COLO668 (cell line): ENCODE measurements around the gene EML1.
A peak's percentile ranks its signal among the peaks of the same experiment; 100 is the strongest.
"Not testable (repeated sequence)": the region's sequence is repeated elsewhere in the genome, so short reads cannot be mapped to it uniquely, and the experiment has no call there.

Experiments
- DNase-seq: peaks from one replicate; lab custom pipeline; 2025; ENCODE audit not compliant: unreplicated experiment; lab: John Stamatoyannopoulos, UW

EML1 gene

DNA sequence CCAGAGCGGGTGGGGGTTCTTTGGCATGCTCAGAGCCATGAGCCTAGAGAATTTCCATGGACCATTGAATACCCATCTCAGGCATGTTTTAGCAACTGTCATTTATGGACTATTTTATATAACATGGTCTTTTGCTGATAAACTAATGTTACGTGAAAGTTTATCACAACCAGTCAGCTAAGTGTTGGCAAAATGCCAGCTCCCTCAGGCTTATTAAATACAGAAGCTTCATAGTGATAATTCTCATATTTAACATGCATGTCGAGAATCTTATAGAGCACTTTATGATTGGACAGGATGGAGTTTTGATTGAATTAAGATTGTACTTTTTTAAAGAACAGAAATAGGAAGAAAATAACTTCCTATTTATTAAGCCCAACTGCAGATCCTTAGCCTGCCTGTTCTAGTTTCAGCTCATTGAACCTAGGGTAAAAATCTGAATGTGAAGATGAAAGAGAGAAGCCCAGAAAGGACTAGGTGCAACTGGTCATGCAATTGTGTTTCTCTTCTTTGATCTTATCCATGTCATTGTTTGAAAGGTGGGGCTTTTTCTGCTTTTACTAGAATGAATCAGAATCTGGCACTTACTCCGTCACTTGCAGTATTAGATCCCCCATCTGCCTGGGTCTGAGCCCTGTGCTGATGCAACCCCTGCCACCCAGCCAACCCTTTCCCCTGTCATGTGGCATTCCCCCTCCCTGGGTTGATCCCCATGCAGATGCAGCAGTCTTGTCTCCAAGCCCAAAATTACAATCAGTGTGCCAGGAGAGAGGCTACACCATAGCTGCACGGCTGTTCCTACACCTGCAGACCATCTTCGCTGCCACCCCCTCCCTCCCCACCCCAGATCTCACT lies 137.4 kb downstream of the EML1 start:
- no peak for DNase-seq

DNA sequence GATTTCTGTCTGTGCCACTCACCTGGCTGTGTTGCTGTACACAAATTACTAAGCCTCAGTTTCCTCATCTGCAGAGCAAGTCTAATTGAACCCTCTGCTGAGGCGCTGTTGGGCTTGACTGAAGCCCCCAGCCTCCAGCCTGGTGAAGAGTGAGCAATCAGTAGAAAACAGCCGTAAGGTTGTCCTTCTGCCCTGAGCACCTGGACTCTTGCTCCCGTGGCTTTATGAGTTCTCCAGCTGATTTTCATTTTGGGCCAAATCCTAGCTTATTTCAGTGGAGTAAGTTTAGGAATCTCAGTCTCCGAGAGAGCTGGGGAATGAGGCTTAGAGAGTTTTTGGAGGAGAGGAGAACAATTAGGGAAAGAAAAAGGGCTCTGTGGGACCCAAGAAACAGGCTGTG lies 138.1 kb downstream of the EML1 start:
- no peak for DNase-seq

DNA sequence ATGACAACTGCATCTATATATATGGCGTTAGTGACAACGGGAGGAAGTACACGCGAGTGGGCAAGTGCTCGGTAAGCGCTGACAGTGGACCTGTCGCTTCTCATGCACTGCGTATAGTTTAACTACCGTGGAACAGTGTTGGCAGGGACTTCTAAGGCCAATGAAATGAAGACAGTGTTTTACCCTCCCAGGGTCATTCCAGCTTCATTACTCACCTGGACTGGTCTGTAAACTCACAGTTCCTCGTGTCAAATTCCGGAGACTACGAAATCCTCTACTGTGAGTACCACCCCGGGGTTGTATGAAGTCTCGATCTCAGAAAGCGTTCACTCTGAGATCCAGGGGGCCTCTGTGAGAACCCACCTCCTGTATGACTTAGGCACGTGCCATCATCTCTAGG lies 142.8 kb downstream of the EML1 start:
- DNase-seq: no peak

DNA sequence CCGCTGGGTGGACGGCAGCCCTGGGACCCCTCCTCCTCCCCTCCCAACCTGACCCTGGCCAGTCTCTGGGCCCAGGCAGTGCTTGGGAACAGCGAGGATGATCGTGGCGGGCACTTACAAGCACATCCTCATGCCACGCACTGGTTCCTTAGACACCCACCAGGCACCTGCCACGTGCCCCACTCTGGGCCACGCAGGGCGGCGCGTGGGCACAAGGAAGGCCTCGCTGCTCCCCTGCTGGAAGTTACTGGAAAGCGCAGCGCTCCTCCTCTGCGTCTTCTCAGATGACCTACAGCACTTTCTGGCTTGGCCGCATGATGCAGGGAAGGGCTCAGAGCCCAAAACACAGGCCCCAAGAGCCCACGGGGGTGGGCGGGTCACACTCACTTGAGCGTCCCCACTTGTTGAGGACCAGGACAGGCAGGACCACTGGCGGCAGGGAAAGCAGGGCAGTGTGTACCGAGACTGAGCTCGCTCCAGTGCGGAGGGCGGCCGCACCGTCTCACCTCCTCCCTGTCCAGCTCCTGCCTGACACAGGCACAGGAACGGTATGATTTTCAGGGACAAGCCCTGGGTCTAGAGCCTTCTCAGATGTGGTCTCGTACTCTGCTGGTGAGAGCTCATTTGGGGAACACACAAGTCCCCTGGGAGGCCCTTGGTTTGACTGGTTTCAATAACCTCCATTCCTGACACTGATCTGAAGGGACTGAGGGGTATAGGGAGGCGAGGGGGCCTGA lies 143.7 kb downstream of the EML1 start:
- no peak for DNase-seq

DNA sequence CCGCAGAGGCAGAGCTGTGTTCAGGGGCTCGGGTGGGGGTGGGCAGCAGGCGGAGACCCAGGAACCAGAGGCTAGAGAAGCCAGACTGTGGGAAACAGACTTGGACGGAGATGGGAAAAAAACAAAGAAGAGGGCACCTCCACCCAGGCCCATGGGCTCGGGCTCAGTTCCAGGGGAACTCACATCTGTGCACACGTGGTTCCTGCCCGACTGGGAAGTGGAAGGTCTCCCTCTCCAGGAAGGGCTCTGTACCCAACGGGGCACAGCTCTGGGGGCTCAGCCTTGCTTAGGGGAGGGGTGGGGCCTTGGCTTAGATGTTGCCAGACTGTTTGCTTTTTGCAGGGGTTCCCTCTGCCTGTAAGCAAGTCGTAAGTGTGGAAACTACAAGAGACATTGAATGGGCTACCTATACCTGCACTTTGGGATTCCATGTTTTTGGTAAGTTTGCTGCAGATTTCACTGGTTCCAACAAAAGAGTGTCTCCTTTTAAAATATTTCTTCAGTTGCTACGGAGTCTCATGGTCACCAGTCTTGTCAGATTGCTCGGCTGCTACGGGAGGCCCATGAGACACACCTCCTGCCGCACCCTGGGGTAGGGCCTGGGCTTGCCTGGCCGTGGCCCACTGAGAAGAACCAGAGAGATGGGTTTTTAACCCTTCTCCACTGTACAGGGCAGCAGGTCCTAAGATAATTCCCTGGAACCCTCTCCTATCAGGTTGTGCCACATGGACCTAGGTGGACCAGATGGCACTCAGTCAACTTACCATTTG lies 144.4 kb downstream of the EML1 start:
- no peak for DNase-seq

DNA sequence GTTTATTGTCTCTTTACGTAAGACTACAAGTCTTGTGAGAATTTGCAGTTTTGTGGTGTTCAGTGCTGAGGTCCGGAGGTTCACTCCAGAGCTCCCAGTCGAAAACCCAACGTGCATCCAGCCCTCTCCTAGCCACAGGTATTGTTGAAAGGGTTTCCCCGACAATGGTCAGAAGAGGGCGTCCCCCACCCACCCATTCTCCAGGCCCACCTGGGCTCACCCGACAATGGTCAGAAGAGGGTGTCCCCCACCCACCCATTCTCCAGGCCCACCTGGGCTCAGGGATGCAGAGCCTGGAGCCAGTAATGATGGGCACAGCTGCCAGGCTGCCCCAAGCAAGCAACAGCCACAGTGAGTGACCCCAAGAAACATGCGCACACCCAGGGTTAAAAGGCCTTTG lies 145.2 kb downstream of the EML1 start:
- DNase-seq: no peak

DNA sequence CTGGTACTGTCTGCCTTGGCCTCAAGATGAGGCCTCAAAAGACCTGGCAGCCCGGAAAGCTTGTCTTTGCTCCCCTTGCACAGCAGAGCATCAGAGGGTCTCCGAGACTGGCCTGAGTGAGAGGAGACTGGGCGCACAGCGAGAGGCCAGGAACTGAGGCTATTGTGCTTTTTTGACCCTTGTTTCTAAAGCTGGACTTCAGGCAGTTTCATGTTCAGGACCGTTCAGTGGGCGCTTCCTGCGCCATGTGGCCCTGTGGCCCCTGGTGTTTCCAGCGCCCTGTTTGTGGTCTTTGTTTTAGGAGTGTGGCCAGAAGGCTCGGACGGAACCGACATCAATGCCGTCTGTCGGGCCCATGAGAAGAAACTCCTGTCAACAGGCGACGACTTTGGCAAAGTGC lies 145.7 kb downstream of the EML1 start:
- DNase-seq: no peak

DNA sequence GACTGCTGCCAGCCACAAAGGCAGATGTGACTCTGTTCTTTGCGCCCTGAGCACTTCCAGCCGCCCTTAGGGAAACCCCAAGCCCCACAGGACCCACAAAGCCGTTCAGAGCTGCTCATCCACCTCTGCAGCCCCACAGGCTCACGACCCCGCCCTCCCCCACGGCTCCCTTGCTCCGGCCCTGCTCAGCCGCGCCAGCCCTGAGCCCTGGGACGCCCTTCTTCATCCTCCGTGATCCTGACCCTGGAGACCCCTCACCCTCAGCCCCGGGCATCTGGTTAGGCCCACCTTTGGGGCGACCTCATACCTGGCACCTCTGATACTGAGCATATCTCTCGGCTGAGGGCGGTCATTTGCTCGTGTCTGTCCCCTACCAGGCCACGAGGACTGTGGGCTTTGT lies 146.2 kb downstream of the EML1 start:
- no peak for DNase-seq

DNA sequence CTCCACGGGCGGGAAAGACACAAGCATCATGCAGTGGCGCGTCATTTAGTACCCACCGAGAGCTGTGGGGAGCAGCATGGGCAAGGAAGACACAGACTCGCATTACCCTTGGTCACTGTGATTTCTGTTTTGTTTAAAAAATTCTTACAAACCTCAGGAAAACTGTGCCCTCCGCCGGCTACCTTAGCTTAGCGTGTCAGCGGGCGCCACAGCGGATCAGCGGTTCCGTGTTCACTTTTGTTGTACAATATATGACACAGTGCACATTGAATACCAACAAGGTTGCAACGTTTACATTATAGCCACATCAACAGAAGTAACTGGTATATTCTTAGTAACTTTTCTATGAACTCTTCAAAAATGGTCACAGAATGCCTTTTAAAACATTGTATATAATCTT lies 146.9 kb downstream of the EML1 start:
- no peak for DNase-seq

DNA sequence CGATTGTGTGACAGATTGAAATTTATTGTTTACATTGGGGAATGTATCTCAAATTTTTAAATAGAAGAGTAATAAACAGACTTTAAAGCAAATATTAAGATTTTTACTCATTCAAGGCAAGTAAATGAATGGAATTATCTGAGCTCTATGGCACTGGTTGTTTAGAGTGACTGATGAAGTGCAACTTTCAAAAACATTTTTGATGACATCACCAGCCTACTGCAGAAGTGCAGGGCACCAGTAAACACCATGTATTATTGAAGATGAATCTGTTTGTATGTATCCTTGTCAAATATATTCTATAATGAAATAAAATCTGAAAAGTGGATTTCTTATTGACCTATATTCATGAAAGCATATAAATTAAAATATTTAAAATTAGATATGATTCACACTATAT lies 148.0 kb downstream of the EML1 start:
- no peak for DNase-seq

DNA sequence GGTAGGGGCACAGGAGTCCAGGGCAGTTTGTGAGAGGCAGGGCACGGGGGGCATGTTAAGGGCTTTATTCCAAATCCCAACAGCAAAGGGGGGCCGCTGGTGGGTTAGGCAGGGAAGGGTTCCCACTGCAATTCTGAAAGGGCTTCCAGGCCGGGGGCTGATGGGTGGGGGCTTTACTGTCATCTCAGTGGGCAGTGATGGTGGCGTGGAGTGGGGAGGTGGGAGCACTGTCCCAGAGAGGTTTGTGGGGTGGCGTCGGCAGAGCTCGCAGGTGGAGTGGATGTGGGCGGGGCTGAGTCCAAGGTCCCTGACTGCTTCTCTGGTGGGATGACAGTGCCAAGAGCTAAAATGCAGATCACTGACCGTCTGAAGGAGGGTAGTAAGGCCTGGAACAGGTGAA lies 150.4 kb downstream of the EML1 start:
- no peak for DNase-seq

DNA sequence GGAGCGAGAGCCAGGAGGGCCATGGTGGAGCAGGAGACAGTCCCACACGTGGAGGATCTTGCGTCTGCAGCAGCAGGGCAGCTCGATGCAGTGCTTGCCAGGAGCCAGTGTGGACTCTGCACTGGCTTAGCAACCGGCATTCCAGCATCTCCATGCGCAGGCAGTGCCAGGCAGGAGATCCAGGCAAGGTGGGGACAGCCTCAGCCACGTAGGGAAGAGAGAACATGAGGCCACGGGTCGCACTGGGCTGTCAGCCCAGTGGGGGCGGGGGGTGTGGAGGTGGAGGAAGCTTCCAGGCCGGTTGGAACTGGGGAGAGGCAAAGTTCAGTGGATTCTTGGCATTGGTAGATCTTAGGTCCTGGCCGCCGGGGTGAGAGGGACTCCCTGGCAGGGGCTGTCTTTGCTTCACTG lies 151.0 kb downstream of the EML1 start:
- no peak for DNase-seq

DNA sequence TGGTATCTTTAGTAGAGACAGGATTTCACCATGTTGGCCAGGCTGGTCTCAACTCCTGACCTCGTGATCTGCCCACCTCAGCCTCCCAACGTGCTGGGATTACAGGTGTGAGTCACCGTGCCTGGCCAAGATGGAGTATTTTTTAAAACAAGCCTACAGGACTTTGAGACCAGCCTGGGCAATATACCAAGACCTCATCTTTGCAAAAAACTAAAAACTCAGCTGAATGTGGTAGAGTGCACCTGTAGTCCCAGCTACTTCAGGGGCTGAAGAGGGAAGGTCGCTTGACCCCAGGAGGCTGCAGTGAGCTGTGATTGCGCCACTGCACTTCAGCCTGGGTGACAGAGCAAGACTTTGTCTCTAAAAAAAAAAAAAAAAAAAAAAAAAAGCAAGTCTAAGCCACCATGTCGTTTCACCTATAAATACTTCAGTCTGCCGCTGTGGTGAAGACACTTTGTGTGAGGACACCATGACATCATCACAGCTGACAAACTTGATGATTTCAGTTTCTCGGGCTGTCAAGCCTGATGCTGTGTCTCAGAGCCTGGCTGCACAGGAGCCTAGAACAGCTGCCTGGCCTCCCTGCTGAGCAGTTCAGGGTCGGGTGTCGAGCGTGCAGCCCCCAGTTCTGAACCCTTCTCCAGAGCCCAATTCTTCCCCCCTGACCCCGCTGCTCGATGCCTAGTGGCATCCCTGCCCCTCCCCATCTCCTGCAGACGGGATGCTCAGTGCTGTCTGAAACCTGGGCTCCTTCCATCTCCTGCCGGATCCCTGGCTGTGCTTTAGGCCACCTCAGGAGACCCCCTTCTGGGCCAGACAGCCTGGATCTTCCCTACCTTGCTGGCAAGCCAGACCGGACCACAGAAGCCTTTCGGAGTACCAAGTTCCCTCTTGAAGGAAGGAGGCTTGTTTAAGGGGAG lies 152.8 kb downstream of the EML1 start:
- no peak for DNase-seq

DNA sequence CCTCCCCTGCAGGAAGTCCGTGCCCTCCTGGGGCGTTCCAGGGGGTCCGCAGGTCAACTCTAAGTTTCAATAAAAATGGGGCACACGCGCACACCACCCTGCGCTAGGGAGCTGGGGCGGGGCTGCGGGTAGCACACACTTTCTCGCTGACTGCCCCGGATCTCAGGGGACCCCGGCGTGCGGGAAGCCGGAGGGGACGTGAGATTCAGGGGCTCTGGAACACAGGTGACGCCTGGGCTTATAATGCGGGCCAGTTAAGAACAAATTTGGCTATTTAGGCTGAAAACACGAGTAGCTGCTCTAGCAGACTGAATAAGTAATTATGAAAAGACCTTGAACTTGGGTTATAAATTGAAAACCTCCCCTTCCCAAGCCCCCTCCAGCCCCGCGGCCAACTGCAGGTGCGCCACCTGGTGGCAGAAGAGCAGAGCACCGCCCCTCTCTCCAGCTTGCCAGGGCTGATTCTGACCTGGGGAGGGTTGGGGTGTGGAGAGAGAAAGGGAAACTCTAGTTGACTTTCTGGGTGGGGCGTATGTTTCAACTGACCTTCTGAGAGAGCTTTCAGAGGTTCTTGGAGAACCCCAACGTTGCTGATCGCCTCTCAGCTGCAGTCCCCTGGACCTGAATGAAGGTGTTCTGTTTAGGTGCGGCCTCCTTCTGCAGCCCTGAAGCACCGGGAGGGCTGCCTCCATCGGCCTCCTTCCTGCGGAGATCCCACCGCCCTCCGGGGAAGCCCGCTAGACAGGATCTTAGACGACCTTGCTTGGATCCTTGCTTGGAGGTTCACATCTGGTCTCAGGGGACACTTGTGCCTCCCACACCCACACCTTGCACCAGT lies 153.7 kb downstream of the EML1 start:
- peak; percentile 25 for DNase-seq

DNA sequence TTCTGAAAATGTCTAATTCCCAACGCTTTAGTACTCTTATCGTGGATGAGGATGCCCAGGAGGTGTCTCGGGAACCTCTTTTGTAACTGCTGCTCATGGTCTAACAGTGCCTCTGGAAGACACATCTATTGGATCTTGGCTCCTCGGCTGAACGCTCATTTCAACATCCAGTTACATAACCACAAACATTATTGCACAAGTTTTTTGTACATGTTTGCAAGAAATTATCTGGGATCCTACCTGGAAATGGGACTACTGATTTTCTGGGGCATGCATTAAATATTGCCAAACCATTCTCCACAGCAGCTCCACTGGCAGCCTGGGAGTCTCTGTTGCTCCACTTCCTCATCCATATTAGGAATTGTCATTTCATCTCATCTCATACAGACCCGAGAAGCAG lies 154.5 kb downstream of the EML1 start:
- no peak for DNase-seq

DNA sequence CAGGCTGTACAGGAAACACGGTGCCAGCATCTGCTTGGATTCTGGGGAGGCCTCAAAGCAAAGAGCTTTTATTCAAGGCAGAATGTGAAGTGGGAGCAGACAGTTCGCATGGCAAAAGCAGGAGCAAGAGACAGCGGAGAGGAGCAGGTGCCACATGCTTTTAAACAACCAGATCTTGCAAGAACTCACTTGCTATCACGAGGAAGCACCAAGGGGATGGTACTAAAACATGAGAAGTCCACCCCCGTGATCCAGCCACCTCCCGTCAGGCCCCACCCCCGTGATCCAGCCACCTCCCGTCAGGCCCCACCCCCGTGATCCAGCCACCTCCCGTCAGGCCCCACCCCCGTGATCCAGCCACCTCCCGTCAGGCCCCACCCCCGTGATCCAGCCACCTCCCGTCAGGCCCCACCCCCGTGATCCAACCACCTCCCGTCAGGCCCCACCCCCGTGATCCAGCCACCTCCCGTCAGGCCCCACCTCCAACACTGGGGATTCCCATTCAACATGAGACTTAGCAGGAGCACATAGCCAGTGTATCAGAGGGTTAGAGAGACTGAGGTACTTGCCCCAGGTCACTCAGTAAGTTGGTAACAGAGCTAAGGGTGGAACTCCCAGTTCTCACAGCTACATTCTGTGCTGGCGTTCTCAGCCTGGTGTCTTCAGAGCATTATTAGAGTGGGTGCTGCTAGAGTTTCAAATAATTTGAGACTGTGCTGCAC lies 156.0 kb downstream of the EML1 start:
- DNase-seq: not testable (repeated sequence)

DNA sequence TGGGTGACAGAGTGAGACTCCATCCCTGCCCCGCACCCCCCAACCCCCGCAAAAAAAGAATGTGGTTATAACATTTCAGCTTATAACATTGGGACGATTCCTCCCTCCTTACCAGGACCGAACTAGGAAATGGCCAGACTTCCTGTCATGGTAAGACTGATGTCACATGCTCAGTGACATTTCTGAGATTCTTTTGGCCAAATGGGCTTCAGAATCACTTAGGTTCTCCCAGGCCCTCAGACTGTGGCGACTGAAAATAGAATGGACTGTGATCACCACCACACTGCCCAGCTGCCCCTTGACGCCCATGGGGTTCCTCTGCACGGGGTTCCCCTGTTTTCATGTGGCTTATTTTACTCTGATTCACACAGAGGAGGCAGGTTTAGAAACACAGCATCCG lies 157.0 kb downstream of the EML1 start:
- DNase-seq: no peak

DNA sequence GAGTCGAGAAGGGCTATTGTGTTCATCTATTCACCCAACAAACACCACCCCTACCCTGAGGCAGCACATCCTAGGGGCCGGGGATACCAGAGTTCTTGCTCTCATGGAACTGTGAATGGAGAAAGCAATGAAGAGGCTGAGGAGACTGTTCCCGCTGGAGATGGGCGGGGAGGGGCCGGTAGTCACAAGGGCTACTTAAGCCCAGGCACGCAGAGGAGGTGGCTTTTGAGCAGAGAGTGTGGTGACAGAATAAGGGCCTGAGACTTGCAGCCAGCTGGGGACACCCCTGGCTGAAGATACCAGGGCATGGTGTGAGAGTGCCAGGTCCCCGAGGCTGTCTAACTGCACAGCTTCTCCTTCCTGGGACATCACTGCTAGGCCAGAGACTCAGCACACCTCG lies 157.9 kb downstream of the EML1 start:
- no peak for DNase-seq

DNA sequence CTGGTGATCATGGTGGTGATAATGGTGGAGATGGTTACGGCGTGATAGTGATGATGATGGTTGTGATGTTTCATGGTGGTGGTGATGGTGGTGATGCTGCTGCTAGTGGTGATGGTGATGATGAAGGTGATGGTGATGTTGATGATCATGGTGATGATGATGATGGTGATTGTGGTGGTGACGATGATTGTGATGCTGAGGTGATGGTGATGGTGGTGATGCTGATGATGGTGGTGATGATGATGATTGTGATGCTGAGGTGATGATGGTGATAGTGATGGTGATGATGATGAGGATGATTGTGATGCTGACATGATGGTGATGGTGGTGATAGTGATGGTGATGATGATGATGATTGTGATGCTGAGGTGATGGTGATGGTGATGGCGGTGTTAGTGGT lies 158.8 kb downstream of the EML1 start:
- no peak for DNase-seq
